ENCODE data around the gene PHRF1.

DNA sequence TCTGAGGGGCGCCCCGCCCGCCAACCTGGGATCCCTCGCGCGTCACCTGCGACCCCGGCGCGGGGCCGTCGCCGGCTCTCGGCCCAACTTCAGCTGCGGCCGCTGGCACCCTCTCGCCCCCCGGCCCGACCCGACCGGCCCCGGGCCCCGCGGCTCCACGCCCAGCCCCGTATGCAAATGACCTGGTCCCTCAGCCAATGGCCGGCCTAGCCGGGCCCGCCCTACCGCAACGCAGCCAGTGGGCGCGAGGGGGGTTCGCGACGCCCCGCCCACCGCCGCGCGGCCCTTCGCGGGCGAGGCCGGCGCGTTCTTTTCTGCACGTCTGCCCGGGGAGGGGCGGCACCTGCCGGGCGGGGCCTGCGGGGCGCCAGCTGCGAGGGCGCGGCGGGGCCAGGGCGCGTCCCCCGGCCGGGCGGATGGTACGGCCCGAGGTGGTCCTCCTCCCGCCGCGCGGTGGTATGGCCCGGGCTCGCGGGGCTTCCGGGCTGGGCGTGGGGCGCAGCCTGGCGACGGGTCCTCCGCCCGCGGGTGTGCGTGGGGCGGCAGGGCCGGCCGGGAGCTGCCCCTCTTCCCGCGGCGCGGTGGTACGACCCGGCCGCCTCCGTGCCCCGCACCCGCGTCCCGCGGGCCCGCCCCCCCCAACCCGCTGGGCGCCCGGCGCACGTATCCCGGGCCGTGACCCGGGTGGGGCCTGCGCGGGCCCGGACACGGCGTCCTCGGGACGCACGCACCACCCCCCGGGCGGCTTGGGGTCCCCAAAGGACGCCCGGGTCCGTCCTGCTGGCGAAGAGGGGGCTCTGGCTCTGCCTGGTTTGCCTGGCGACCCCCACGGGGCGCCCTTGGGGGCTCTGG, 7.7 kb upstream of the PHRF1 start:
- TF ChIP-seq CEBPB (IDR thresholded peaks at IDR 0.05; ENCODE audit: low read depth, low read length) (no peak), POLR2A (IDR thresholded peaks at IDR 0.05; ENCODE audit: low read depth, low read length) (peak; percentile 82), MAFK (IDR thresholded peaks at IDR 0.05; ENCODE audit: low read depth, low read length) (no peak), RCOR1 (IDR thresholded peaks at IDR 0.05; ENCODE audit: insufficient replicate concordance, low read length) (no peak), MXI1 (IDR thresholded peaks at IDR 0.05; ENCODE audit: borderline replicate concordance, low read depth, low read length) (peak; percentile 52; the same call in 1 of the 2 replicates), RFX5 (IDR thresholded peaks at IDR 0.05; ENCODE audit: low read depth, low read length) (no peak), MAZ (IDR thresholded peaks at IDR 0.05; ENCODE audit: borderline replicate concordance, low read depth, low read length) (peak; percentile 82; the same call in 1 of the 2 replicates)
- TF ChIP-seq, protein P1, sequence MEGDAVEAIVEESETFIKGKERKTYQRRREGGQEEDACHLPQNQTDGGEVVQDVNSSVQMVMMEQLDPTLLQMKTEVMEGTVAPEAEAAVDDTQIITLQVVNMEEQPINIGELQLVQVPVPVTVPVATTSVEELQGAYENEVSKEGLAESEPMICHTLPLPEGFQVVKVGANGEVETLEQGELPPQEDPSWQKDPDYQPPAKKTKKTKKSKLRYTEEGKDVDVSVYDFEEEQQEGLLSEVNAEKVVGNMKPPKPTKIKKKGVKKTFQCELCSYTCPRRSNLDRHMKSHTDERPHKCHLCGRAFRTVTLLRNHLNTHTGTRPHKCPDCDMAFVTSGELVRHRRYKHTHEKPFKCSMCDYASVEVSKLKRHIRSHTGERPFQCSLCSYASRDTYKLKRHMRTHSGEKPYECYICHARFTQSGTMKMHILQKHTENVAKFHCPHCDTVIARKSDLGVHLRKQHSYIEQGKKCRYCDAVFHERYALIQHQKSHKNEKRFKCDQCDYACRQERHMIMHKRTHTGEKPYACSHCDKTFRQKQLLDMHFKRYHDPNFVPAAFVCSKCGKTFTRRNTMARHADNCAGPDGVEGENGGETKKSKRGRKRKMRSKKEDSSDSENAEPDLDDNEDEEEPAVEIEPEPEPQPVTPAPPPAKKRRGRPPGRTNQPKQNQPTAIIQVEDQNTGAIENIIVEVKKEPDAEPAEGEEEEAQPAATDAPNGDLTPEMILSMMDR (conservative IDR thresholded peaks at IDR 0.05; ENCODE audit: low read depth, low read length) = no peak

All from IMR-90 (cell line).